ENCODE results near the gene LYZL1.

DNA sequence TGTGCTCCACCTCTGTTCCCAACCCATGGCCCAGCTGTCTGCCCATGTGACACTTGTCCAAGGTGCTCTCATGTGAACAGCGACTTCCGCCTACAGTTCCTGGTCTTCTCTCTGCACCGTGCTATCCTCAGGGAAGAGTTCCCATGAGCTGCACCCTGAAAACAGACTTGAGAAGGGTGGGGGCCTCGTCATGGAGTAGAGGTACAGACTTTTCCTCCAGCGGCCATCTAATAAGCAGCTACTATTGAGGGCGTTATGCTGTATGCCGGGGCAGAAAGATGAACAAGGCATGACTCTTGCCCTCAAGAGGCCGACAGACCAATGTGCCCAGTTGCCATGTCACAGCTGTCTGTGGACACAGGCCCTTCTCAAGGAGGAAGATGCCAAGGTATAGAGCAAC lies 25.4 kb upstream of the LYZL1 start:
- TF ChIP-seq, protein P1, sequence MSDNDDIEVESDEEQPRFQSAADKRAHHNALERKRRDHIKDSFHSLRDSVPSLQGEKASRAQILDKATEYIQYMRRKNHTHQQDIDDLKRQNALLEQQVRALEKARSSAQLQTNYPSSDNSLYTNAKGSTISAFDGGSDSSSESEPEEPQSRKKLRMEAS (CRISPR knock-in tag; IDR thresholded peaks at IDR 0.05): no peak
- TF ChIP-seq, protein P2, sequence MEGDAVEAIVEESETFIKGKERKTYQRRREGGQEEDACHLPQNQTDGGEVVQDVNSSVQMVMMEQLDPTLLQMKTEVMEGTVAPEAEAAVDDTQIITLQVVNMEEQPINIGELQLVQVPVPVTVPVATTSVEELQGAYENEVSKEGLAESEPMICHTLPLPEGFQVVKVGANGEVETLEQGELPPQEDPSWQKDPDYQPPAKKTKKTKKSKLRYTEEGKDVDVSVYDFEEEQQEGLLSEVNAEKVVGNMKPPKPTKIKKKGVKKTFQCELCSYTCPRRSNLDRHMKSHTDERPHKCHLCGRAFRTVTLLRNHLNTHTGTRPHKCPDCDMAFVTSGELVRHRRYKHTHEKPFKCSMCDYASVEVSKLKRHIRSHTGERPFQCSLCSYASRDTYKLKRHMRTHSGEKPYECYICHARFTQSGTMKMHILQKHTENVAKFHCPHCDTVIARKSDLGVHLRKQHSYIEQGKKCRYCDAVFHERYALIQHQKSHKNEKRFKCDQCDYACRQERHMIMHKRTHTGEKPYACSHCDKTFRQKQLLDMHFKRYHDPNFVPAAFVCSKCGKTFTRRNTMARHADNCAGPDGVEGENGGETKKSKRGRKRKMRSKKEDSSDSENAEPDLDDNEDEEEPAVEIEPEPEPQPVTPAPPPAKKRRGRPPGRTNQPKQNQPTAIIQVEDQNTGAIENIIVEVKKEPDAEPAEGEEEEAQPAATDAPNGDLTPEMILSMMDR (IDR thresholded peaks at IDR 0.05): no peak
- no peak for TF ChIP-seq ZNF138 (CRISPR knock-in tag; conservative IDR thresholded peaks at IDR 0.05)
- TF ChIP-seq, protein P3, sequence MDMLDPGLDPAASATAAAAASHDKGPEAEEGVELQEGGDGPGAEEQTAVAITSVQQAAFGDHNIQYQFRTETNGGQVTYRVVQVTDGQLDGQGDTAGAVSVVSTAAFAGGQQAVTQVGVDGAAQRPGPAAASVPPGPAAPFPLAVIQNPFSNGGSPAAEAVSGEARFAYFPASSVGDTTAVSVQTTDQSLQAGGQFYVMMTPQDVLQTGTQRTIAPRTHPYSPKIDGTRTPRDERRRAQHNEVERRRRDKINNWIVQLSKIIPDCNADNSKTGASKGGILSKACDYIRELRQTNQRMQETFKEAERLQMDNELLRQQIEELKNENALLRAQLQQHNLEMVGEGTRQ (CRISPR knock-in tag; IDR thresholded peaks at IDR 0.05): no peak
- TF ChIP-seq GABPB1 (CRISPR knock-in tag; IDR thresholded peaks at IDR 0.05): no peak
- TF ChIP-seq ZNF263 (CRISPR knock-in tag; IDR thresholded peaks at IDR 0.05; ENCODE audit: low read depth): no peak
- no peak for TF ChIP-seq ETV6 (CRISPR knock-in tag; IDR thresholded peaks at IDR 0.05)
- TF ChIP-seq, protein P4, sequence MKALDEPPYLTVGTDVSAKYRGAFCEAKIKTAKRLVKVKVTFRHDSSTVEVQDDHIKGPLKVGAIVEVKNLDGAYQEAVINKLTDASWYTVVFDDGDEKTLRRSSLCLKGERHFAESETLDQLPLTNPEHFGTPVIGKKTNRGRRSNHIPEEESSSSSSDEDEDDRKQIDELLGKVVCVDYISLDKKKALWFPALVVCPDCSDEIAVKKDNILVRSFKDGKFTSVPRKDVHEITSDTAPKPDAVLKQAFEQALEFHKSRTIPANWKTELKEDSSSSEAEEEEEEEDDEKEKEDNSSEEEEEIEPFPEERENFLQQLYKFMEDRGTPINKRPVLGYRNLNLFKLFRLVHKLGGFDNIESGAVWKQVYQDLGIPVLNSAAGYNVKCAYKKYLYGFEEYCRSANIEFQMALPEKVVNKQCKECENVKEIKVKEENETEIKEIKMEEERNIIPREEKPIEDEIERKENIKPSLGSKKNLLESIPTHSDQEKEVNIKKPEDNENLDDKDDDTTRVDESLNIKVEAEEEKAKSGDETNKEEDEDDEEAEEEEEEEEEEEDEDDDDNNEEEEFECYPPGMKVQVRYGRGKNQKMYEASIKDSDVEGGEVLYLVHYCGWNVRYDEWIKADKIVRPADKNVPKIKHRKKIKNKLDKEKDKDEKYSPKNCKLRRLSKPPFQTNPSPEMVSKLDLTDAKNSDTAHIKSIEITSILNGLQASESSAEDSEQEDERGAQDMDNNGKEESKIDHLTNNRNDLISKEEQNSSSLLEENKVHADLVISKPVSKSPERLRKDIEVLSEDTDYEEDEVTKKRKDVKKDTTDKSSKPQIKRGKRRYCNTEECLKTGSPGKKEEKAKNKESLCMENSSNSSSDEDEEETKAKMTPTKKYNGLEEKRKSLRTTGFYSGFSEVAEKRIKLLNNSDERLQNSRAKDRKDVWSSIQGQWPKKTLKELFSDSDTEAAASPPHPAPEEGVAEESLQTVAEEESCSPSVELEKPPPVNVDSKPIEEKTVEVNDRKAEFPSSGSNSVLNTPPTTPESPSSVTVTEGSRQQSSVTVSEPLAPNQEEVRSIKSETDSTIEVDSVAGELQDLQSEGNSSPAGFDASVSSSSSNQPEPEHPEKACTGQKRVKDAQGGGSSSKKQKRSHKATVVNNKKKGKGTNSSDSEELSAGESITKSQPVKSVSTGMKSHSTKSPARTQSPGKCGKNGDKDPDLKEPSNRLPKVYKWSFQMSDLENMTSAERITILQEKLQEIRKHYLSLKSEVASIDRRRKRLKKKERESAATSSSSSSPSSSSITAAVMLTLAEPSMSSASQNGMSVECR (CRISPR knock-in tag; IDR thresholded peaks at IDR 0.05; ENCODE audit: borderline replicate concordance): no peak
- TF ChIP-seq, protein P5, sequence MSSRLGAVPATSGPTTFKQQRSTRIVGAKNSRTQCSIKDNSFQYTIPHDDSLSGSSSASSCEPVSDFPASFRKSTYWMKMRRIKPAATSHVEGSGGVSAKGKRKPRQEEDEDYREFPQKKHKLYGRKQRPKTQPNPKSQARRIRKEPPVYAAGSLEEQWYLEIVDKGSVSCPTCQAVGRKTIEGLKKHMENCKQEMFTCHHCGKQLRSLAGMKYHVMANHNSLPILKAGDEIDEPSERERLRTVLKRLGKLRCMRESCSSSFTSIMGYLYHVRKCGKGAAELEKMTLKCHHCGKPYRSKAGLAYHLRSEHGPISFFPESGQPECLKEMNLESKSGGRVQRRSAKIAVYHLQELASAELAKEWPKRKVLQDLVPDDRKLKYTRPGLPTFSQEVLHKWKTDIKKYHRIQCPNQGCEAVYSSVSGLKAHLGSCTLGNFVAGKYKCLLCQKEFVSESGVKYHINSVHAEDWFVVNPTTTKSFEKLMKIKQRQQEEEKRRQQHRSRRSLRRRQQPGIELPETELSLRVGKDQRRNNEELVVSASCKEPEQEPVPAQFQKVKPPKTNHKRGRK (CRISPR knock-in tag; IDR thresholded peaks at IDR 0.05; ENCODE audit: borderline replicate concordance): no peak
- TF ChIP-seq ELF4 (CRISPR knock-in tag; IDR thresholded peaks at IDR 0.05; ENCODE audit: low read depth): no peak
- no peak for TF ChIP-seq NFE2L1 (CRISPR knock-in tag; IDR thresholded peaks at IDR 0.05)
- TF ChIP-seq SP1 (CRISPR knock-in tag; conservative IDR thresholded peaks at IDR 0.05): no peak
- no peak for TF ChIP-seq FOXP1 (CRISPR knock-in tag; IDR thresholded peaks at IDR 0.05; ENCODE audit: borderline replicate concordance)
- TF ChIP-seq, protein P6, sequence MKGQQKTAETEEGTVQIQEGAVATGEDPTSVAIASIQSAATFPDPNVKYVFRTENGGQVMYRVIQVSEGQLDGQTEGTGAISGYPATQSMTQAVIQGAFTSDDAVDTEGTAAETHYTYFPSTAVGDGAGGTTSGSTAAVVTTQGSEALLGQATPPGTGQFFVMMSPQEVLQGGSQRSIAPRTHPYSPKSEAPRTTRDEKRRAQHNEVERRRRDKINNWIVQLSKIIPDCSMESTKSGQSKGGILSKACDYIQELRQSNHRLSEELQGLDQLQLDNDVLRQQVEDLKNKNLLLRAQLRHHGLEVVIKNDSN (CRISPR knock-in tag; IDR thresholded peaks at IDR 0.05): no peak
